Endothelial cell of umbilical vein (primary cell): Measurements from ENCODE around the gene NMT1. TPM values are rescaled to one million over a fixed set of nuclear protein-coding genes. Genes with fewer than 3 reads are reported as not detected.
A peak's percentile ranks its signal among the peaks of the same experiment; 100 is the strongest.

Source experiments
- BruUV-seq: library from RNA; stranded (reverse); fragments of 400-500 nt; replicated peaks from 2 replicates; lab custom pipeline; 2021; lab: Mats Ljungman, UMichigan
- CTCF ChIA-PET: fragments of 300-600, 350-600 bp; sonication (Branson Sonifier 250); formaldehyde crosslinking; loops from one replicate; lab custom pipeline; 2021; ENCODE audit warnings: antibody characterized with exemption, inconsistent platforms; lab: Charles Lee
- POLR2A ChIA-PET: fragments of 300-600, 350-600 bp; sonication (Branson Sonifier 250); formaldehyde crosslinking; loops from one replicate; lab custom pipeline; 2021; ENCODE audit warnings: antibody characterized with exemption, inconsistent platforms; lab: Charles Lee
- DNase-seq: peaks from one replicate; pipeline ENCODE4 v3.0.0-alpha.2; 2011; ENCODE audit warnings: low read depth, low spot score
- FAIRE-seq: peaks from 2 replicates; lab custom pipeline; 2011; peaks lifted over from hg19 to GRCh38; lab: Jason Lieb, UNC
- H2AFZ ChIP-seq: 2 replicates; pipeline ENCODE4 v1.6.0; 2012; ENCODE audit warnings: low read depth, low read length, control low read depth, inconsistent platforms
- H3K27ac ChIP-seq: 2 replicates; pipeline ENCODE4 v1.5.1; 2011; ENCODE audit warnings: low read depth, mild to moderate bottlenecking, control low read depth, low read length, moderate library complexity; ENCODE audit not compliant: insufficient read depth
- H3K27me3 ChIP-seq, 2 experiments: 2 replicates each; pipeline versions ENCODE4 v1.6.0 to v1.6.1; 2011; ENCODE audit warnings: low read length in 2 of 2, mixed read lengths in 1 of 2; ENCODE audit not compliant: control insufficient read depth in 2 of 2, insufficient read depth in 2 of 2
- H3K36me3 ChIP-seq, 2 experiments: 2 replicates in 1 of 2; 3 replicates in 1 of 2; pipeline ENCODE4 v1.5.1; 2011; ENCODE audit warnings: low read length in 2 of 2, mild to moderate bottlenecking in 1 of 2, moderate library complexity in 1 of 2; ENCODE audit not compliant: control insufficient read depth in 2 of 2, insufficient read depth in 2 of 2; ENCODE audit errors: extremely low read depth in 1 of 2
- H3K4me1 ChIP-seq: 3 replicates; pipeline ENCODE4 v1.5.1; 2011; ENCODE audit warnings: mild to moderate bottlenecking, low read length; ENCODE audit not compliant: control insufficient read depth, insufficient read depth; ENCODE audit errors: extremely low read depth
- H3K4me2 ChIP-seq: 2 replicates; pipeline ENCODE4 v1.6.1; 2011; ENCODE audit warnings: low read length, control low read depth, mixed read lengths; ENCODE audit not compliant: insufficient read depth
- H3K4me3 ChIP-seq, 3 experiments: fragments of 200-600 bp in 1 of 3; sonication (generic), shearing (Covaris generic) in 1 of 3; replicated peaks in 1 of 3; 2 replicates each; pipeline ENCODE4 v1.5.1; 2011 to 2016; ENCODE audit warnings: control low read depth in 3 of 3, low read length in 3 of 3, mild to moderate bottlenecking in 2 of 3, inconsistent platforms in 1 of 3, low read depth in 1 of 3, moderate library complexity in 1 of 3; ENCODE audit not compliant: insufficient read depth in 1 of 3
- H3K79me2 ChIP-seq: 2 replicates; pipeline ENCODE4 v1.6.0; 2012; ENCODE audit warnings: low read length, inconsistent platforms; ENCODE audit not compliant: control insufficient read depth, insufficient read depth
- H3K9ac ChIP-seq: replicated peaks from 2 replicates; pipeline ENCODE3; 2011; ENCODE audit warnings: low read length, control low read depth; ENCODE audit not compliant: insufficient read depth; ENCODE audit errors: extremely low read depth
- H3K9me1 ChIP-seq: replicated peaks from 3 replicates; pipeline ENCODE4 v1.6.0; 2011; ENCODE audit warnings: mild to moderate bottlenecking, low read length; ENCODE audit not compliant: control insufficient read depth, insufficient read depth; ENCODE audit errors: extremely low read depth
- H3K9me3 ChIP-seq: replicated peaks from 2 replicates; pipeline ENCODE4 v1.5.1; 2012; ENCODE audit warnings: low read length, inconsistent platforms; ENCODE audit not compliant: control insufficient read depth, insufficient read depth
- H4K20me1 ChIP-seq: replicated peaks from 2 replicates; pipeline ENCODE3; 2011; ENCODE audit warnings: mild to moderate bottlenecking, low read length; ENCODE audit not compliant: control insufficient read depth, insufficient read depth; ENCODE audit errors: extremely low read depth
- CTCF ChIP-seq, 2 donors: IDR thresholded peaks; 1 replicate in 1 of 2; 2 replicates in 1 of 2; pipeline ENCODE4 v1.5.1; 2011; ENCODE audit warnings: low read length in 2 of 2, mild to moderate bottlenecking in 2 of 2, moderate library complexity in 2 of 2, control low read depth in 1 of 2, inconsistent platforms in 1 of 2, low read depth in 1 of 2; ENCODE audit not compliant: insufficient read depth in 1 of 2; ENCODE audit errors: extremely low read depth in 1 of 2
- EZH2 ChIP-seq: IDR thresholded peaks from 2 replicates; pipeline ENCODE4 v1.6.1; 2012; ENCODE audit warnings: borderline replicate concordance, low read depth, mild to moderate bottlenecking, moderate library complexity, low read length, inconsistent platforms; ENCODE audit not compliant: severe bottlenecking
- GATA2 ChIP-seq: IDR thresholded peaks from 2 replicates; pipeline ENCODE4 v1.7.0; 2011; ENCODE audit warnings: low read depth, mild to moderate bottlenecking, moderate library complexity, mixed read lengths, low read length; ENCODE audit not compliant: insufficient read length, insufficient read depth
- POLR2AphosphoS5 ChIP-seq: IDR thresholded peaks from 2 replicates; pipeline ENCODE4 v1.6.1; 2012; ENCODE audit warnings: low read depth, mild to moderate bottlenecking, control low read depth, low read length, moderate library complexity; ENCODE audit not compliant: insufficient read depth
- dilution Hi-C: fragments of 300-500 bp; cut with MboI; formaldehyde crosslinking; loops from one replicate; pipeline ENCODE4 v1.15.0; 2019; ENCODE audit warnings: low sequenced_read_pairs; ENCODE audit not compliant: extremely low pct_ligation_motif_present
- intact Hi-C: fragments of 100-400 bp; cut with micrococcal nuclease; formaldehyde crosslinking; loops from one replicate; pipeline ENCODE4 v1.10.0; 2022
- polyA plus RNA-seq, 4 experiments: library from polyadenylated mRNA; depleted of rRNA in 3 of 4; stranded (reverse) in 3 of 4; unstranded in 1 of 4; fragments of >200 nt; gene quantifications; 2 replicates each; pipeline versions ENCODE4 v1.2.1 to v1.2.3, GENCODE V29; 2011 to 2012; ENCODE audit warnings: missing spikeins in 1 of 4
- total RNA-seq: library from RNA; stranded (reverse); gene quantifications from 2 replicates; pipeline ENCODE4 v1.2.3, GENCODE V29; 2021

NMT1 gene
- total and polyA plus RNA-seq, 2 donors (not counting 3 experiments of a cell fraction or from before 2014, with no cell fraction given) = 37.6 to 135 TPM

- no peak overlapping the region for H3K4me3 ChIP-seq
- ChIA-PET POLR2A (interaction anchor here (0.5 to 1.3 kb wide), 2 partner anchors 44 to 55 kb away, joined by 3 to 4 read pairs; partner anchors contain the start of gene HEXIM1), CTCF (interaction anchor here (0.5 to 2.5 kb wide), 5 partner anchors 24 to 311 kb away, joined by 3 to 13 read pairs (median 4); partner anchors contain the start of gene ACBD4)
- peaks cover 24 to 32% of the 10 kb centered on the region in 2 experiments for H3K36me3 ChIP-seq
- peak overlapping the region; percentile 6 for H3K4me2 ChIP-seq
- FAIRE-seq (no peak), DNase-seq (no peak)
- no peaks in the 10 kb centered on the region for H3K9me1 ChIP-seq
- peak overlapping the region; percentile 92 for H3K27ac ChIP-seq
- dilution Hi-C loops (no loop called here), intact Hi-C loops (loop anchor here (5.0 kb wide), 1 partner anchor 41 kb away; the partner anchor contains the start of gene DCAKD)
- BruUV-seq = TSS peak; percentile 64
- peak overlapping the region; percentile 75 for H3K9ac ChIP-seq
- H3K9me3 ChIP-seq = no peaks in the 10 kb centered on the region
- no peak overlapping the region for H2AFZ ChIP-seq
- no peak for TF ChIP-seq EZH2
- no peak for TF ChIP-seq GATA2
- TF ChIP-seq CTCF (IDR thresholded peaks at IDR 0.05; ENCODE audit: extremely low read depth in 1 of 2, insufficient read depth in 1 of 2, low read depth in 1 of 2, low read length in 2 of 2) = no peak
- TF ChIP-seq POLR2AphosphoS5 = no peak
- H4K20me1 ChIP-seq = no peaks in the 10 kb centered on the region
- no peaks in the 10 kb centered on the region for H3K79me2 ChIP-seq
- peaks cover 23% of the 10 kb centered on the region for H3K4me1 ChIP-seq
- no peaks in the 10 kb centered on the region for H3K27me3 ChIP-seq
Observed at GRCh38 chr17:45093444-45094110, 32.5 kb downstream of the NMT1 start.
